ENCODE data around the gene CA4.

The CA4 gene

GRCh38 chr17:60134396-60135150 lies 15.2 kb upstream of the CA4 start:
- Histone ChIP-seq H3K9me2 (replicated peaks; ENCODE audit: low read depth, low read length) (no peaks in the 10 kb centered on the region), H4K20me1 (ENCODE audit: insufficient read depth, low read length, poor library complexity, severe bottlenecking) (no peaks in the 10 kb centered on the region), H3K36me3 (ENCODE audit: insufficient read depth, low read length) (no peaks in the 10 kb centered on the region), H3K27me3 (ENCODE audit: insufficient read depth, low read length, poor library complexity, severe bottlenecking) (no peaks in the 10 kb centered on the region), H3K4me2 (ENCODE audit: low read depth, low read length, poor library complexity, severe bottlenecking) (no peak overlapping the region), H3K79me2 (ENCODE audit: insufficient read depth, low read length) (no peaks in the 10 kb centered on the region), H3K9me3 (ENCODE audit: insufficient read depth, low read depth, low read length) (no peaks in the 10 kb centered on the region), H2AFZ (ENCODE audit: low read length) (no peak overlapping the region), H3K4me3 (ENCODE audit: low read length, poor library complexity, severe bottlenecking) (no peak overlapping the region), H3K9ac (ENCODE audit: low read depth, low read length, poor library complexity, severe bottlenecking) (no peak overlapping the region), H3K4me1 (ENCODE audit: insufficient read depth, low read length, poor library complexity, severe bottlenecking) (no peaks in the 10 kb centered on the region), H3F3A (ENCODE audit: low read depth) (no peaks in the 10 kb centered on the region)
- no peak for TF ChIP-seq EZH2phosphoT487 (IDR thresholded peaks at IDR 0.05; ENCODE audit: borderline replicate concordance)
- no peak for TF ChIP-seq CTCF (conservative IDR thresholded peaks at IDR 0.05; ENCODE audit: low read length)

DNA sequence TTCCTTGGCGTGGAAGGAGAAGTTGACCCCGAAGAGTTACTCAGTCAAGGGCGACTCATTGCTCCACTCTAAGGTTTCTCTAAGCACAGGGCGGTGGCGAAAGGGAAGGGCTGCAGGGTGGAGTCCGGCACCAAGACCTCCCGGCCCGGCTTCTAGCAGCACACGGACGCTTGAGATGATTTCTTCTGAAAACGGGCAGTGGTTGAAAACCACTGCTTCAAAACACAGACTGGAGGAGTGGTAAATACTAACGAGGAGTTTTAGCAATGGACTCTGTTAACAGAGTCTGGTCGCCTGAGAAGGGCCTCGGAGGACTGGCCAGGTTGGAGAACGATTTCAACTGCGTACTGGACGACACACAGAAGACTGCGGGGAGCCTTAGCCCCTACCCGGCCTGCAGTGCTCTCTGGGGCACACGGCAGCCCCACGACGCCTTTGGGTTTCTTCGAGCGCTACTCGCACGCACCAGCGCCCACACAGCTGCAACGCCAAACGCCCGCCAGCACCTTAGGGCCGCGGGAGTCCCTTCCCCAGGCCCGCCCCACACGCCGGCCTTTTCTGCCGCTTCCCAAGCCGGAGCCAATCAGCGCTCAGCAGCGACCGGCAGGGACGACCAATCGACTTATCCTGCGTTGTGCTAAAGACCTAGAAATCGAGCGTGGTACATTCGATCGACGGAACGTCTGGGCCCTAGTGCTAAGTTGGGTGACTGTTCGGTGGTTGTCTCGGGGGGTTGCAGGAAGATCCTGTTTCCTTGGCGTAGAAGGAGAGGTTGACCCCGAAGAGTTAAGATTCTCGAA lies 14.4 kb upstream of the CA4 start:
- Histone ChIP-seq H3K9me3 (ENCODE audit: insufficient read depth, low read depth, low read length) (no peaks in the 10 kb centered on the region), H3K4me3 (ENCODE audit: low read length, poor library complexity, severe bottlenecking) (no peak overlapping the region), H3K79me2 (ENCODE audit: insufficient read depth, low read length) (no peaks in the 10 kb centered on the region), H3K4me2 (ENCODE audit: low read depth, low read length, poor library complexity, severe bottlenecking) (no peak overlapping the region), H3K4me1 (ENCODE audit: insufficient read depth, low read length, poor library complexity, severe bottlenecking) (no peaks in the 10 kb centered on the region), H2AFZ (ENCODE audit: low read length) (no peak overlapping the region), H3K27me3 (ENCODE audit: insufficient read depth, low read length, poor library complexity, severe bottlenecking) (no peaks in the 10 kb centered on the region), H3K36me3 (ENCODE audit: insufficient read depth, low read length) (no peaks in the 10 kb centered on the region), H3K9me2 (replicated peaks; ENCODE audit: low read depth, low read length) (no peaks in the 10 kb centered on the region), H3F3A (ENCODE audit: low read depth) (no peaks in the 10 kb centered on the region), H3K9ac (ENCODE audit: low read depth, low read length, poor library complexity, severe bottlenecking) (no peak overlapping the region), H4K20me1 (ENCODE audit: insufficient read depth, low read length, poor library complexity, severe bottlenecking) (no peaks in the 10 kb centered on the region)
- TF ChIP-seq CTCF (conservative IDR thresholded peaks at IDR 0.05; ENCODE audit: low read length) (no peak), EZH2phosphoT487 (IDR thresholded peaks at IDR 0.05; ENCODE audit: borderline replicate concordance) (no peak)

- Histone ChIP-seq H3K9me2 (replicated peaks; ENCODE audit: low read depth, low read length) (no peaks in the 10 kb centered on the region), H3K36me3 (ENCODE audit: insufficient read depth, low read length) (no peaks in the 10 kb centered on the region), H3K27me3 (ENCODE audit: insufficient read depth, low read length, poor library complexity, severe bottlenecking) (no peaks in the 10 kb centered on the region), H3K79me2 (ENCODE audit: insufficient read depth, low read length) (no peaks in the 10 kb centered on the region), H3K4me2 (ENCODE audit: low read depth, low read length, poor library complexity, severe bottlenecking) (no peak overlapping the region), H3K9ac (ENCODE audit: low read depth, low read length, poor library complexity, severe bottlenecking) (no peak overlapping the region), H3K4me3 (ENCODE audit: low read length, poor library complexity, severe bottlenecking) (no peak overlapping the region), H3F3A (ENCODE audit: low read depth) (no peaks in the 10 kb centered on the region), H3K4me1 (ENCODE audit: insufficient read depth, low read length, poor library complexity, severe bottlenecking) (no peaks in the 10 kb centered on the region), H3K9me3 (ENCODE audit: insufficient read depth, low read depth, low read length) (no peaks in the 10 kb centered on the region), H4K20me1 (ENCODE audit: insufficient read depth, low read length, poor library complexity, severe bottlenecking) (no peaks in the 10 kb centered on the region), H2AFZ (ENCODE audit: low read length) (no peak overlapping the region)
- TF ChIP-seq EZH2phosphoT487 (IDR thresholded peaks at IDR 0.05; ENCODE audit: borderline replicate concordance): no peak
Measured at GRCh38 chr17:60135951-60136666, 13.7 kb upstream of the CA4 start.
